ENCODE measurements around the gene MYPOP. TPM values are rescaled to one million over a fixed set of nuclear protein-coding genes. Genes with fewer than 3 reads are reported as not detected.

MYPOP gene
- total and polyA plus RNA-seq, 9 of the 15 experiments (the other 6 are each of a cell fraction or from before 2014, with no cell fraction given), result 0.32 to 7.6 (median 1.6) TPM

DNA sequence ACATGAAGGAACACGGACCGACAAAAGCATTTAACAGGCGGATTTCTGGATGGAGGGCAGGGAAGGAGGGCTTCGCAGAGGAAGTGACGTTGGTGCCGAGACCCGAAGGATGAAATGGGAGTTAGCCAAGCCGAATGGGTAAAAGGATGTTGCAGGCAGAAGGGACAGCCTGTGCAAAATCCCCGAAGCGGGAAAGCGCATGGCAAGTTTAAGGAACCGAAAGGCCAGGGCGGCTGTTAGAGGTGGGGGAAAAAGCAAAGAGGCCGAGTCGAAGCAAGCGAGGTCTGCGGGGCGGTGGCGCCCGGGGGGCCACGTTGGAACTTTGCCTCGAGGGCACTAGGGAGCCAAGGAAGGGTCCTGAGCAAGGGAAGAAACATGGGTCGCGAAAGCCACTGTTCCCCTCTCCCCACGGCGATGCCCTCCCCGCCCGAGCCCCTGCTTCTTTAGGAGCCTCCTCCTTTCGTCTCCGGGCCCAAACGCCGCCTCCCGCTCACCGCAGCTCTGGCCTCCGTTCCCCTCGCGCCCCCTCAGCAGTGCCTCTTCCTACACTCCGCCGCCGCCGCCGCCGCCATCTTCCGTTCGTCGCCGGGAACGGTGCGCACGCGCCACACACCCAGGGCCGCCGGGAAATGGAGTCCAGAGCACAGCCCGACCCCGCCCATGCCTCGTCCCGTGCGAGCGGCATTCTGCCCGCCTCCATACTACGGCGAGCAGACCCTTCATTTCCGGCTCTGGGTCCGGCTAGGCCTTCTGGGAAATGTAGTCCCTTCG lies 39.7 kb downstream of the MYPOP start, which contains the start of gene SYMPK (continued):
- TF ChIP-seq HNRNPH1 (optimal IDR thresholded peaks at IDR 0.05; ENCODE audit: low read depth, low read length), result no peak
- peak; percentile 93 for TF ChIP-seq RBFOX2 (IDR thresholded peaks at IDR 0.05; ENCODE audit: low read depth, low read length)
- TF ChIP-seq, protein P1, sequence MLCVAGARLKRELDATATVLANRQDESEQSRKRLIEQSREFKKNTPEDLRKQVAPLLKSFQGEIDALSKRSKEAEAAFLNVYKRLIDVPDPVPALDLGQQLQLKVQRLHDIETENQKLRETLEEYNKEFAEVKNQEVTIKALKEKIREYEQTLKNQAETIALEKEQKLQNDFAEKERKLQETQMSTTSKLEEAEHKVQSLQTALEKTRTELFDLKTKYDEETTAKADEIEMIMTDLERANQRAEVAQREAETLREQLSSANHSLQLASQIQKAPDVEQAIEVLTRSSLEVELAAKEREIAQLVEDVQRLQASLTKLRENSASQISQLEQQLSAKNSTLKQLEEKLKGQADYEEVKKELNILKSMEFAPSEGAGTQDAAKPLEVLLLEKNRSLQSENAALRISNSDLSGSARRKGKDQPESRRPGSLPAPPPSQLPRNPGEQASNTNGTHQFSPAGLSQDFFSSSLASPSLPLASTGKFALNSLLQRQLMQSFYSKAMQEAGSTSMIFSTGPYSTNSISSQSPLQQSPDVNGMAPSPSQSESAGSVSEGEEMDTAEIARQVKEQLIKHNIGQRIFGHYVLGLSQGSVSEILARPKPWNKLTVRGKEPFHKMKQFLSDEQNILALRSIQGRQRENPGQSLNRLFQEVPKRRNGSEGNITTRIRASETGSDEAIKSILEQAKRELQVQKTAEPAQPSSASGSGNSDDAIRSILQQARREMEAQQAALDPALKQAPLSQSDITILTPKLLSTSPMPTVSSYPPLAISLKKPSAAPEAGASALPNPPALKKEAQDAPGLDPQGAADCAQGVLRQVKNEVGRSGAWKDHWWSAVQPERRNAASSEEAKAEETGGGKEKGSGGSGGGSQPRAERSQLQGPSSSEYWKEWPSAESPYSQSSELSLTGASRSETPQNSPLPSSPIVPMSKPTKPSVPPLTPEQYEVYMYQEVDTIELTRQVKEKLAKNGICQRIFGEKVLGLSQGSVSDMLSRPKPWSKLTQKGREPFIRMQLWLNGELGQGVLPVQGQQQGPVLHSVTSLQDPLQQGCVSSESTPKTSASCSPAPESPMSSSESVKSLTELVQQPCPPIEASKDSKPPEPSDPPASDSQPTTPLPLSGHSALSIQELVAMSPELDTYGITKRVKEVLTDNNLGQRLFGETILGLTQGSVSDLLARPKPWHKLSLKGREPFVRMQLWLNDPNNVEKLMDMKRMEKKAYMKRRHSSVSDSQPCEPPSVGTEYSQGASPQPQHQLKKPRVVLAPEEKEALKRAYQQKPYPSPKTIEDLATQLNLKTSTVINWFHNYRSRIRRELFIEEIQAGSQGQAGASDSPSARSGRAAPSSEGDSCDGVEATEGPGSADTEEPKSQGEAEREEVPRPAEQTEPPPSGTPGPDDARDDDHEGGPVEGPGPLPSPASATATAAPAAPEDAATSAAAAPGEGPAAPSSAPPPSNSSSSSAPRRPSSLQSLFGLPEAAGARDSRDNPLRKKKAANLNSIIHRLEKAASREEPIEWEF (CRISPR knock-in tag; IDR thresholded peaks at IDR 0.05), result no peak
- TF ChIP-seq DIDO1 (tag; IDR thresholded peaks at IDR 0.05; ENCODE audit: low read depth), result no peak
- TF ChIP-seq ATF1 (CRISPR knock-in tag; IDR thresholded peaks at IDR 0.05), result no peak
- peak; percentile 77 for TF ChIP-seq ATF1 (tag; IDR thresholded peaks at IDR 0.05)
- no peak for TF ChIP-seq RBM17 (IDR thresholded peaks at IDR 0.05; ENCODE audit: borderline replicate concordance, low read depth, low read length)
- TF ChIP-seq ARNT (IDR thresholded peaks at IDR 0.05), result 0 out of 4 replicates have a peak, but pooled peaks of 1 of the 2 experiments have one; percentile 46
- no peak for TF ChIP-seq FOS (IDR thresholded peaks at IDR 0.05; ENCODE audit: extremely low read depth, insufficient read length)
- TF ChIP-seq, protein P2, sequence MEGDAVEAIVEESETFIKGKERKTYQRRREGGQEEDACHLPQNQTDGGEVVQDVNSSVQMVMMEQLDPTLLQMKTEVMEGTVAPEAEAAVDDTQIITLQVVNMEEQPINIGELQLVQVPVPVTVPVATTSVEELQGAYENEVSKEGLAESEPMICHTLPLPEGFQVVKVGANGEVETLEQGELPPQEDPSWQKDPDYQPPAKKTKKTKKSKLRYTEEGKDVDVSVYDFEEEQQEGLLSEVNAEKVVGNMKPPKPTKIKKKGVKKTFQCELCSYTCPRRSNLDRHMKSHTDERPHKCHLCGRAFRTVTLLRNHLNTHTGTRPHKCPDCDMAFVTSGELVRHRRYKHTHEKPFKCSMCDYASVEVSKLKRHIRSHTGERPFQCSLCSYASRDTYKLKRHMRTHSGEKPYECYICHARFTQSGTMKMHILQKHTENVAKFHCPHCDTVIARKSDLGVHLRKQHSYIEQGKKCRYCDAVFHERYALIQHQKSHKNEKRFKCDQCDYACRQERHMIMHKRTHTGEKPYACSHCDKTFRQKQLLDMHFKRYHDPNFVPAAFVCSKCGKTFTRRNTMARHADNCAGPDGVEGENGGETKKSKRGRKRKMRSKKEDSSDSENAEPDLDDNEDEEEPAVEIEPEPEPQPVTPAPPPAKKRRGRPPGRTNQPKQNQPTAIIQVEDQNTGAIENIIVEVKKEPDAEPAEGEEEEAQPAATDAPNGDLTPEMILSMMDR (IDR thresholded peaks at IDR 0.05 in 2 of 3, conservative IDR thresholded peaks at IDR 0.05 in 1 of 3; ENCODE audit: insufficient read depth in 2 of 3, low read depth in 1 of 3, low read length in 3 of 3), result no peak
- TF ChIP-seq HOXB6 (CRISPR knock-in tag; IDR thresholded peaks at IDR 0.05; ENCODE audit: borderline replicate concordance), result no peak
- TF ChIP-seq ZNF133 (CRISPR knock-in tag; IDR thresholded peaks at IDR 0.05), result no peak
- 0 out of 2 replicates have a peak, but pooled peaks have one; percentile 16 for TF ChIP-seq FOXJ2 (tag; IDR thresholded peaks at IDR 0.05)
- no peak for TF ChIP-seq DNMT1 (IDR thresholded peaks at IDR 0.05)
- TF ChIP-seq SMARCA4 (IDR thresholded peaks at IDR 0.05), result peak; percentile 43; the same call in 1 of the 2 replicates
- no peak for TF ChIP-seq RNF2 (IDR thresholded peaks at IDR 0.05)
- no peak for TF ChIP-seq EHMT2 (IDR thresholded peaks at IDR 0.05)
- TF ChIP-seq ZNF445 (CRISPR knock-in tag; IDR thresholded peaks at IDR 0.05; ENCODE audit: low read depth), result no peak
- TF ChIP-seq DACH1 (IDR thresholded peaks at IDR 0.05; ENCODE audit: partially characterized antibody), result no peak
- TF ChIP-seq ZNF263 (CRISPR knock-in tag; IDR thresholded peaks at IDR 0.05; ENCODE audit: borderline replicate concordance), result no peak
- TF ChIP-seq JUNB (CRISPR knock-in tag; conservative IDR thresholded peaks at IDR 0.05), result no peak
- TF ChIP-seq, protein P3, sequence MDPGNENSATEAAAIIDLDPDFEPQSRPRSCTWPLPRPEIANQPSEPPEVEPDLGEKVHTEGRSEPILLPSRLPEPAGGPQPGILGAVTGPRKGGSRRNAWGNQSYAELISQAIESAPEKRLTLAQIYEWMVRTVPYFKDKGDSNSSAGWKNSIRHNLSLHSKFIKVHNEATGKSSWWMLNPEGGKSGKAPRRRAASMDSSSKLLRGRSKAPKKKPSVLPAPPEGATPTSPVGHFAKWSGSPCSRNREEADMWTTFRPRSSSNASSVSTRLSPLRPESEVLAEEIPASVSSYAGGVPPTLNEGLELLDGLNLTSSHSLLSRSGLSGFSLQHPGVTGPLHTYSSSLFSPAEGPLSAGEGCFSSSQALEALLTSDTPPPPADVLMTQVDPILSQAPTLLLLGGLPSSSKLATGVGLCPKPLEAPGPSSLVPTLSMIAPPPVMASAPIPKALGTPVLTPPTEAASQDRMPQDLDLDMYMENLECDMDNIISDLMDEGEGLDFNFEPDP (CRISPR knock-in tag; IDR thresholded peaks at IDR 0.05), result no peak
